Measurements from ENCODE around the gene CC2D1B. TPM values are rescaled to one million over a fixed set of nuclear protein-coding genes. Genes with fewer than 3 reads are reported as not detected.

The CC2D1B gene
- total RNA-seq, 1 experiment from 2014 or later: 24.3 TPM

DNA sequence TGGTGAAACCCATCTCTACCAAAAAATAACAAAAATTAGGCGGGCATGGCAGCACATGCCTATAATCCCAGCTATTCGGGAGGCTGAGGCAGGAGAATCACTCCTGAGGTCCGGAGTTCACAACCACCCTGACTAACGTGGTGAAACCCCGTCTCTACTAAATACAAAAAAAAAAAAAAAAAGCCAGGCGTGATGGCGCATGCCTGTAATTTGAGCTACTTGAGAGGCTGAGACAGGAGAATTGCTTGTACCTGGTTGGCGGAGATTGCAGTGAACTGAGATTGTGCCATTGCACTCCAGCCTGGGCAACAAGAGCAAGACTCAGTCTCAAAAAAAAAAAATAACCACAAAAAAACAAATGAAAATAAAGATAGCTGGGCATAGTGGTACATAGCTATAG lies 42.3 kb downstream of the CC2D1B start:
- no peak overlapping the region for H4K5ac ChIP-seq (ENCODE audit: insufficient read length, low read depth, low read length)
- H2BK12ac ChIP-seq (ENCODE audit: insufficient read length, low read depth, low read length): no peak overlapping the region
- H3K23me2 ChIP-seq (ENCODE audit: insufficient read length, low read depth, low read length, poor library complexity, severe bottlenecking): no peaks in the 10 kb centered on the region
- H3K27ac ChIP-seq (ENCODE audit: insufficient read length, low read depth, low read length): no peak overlapping the region
- H2BK5ac ChIP-seq (ENCODE audit: insufficient read length, low read length): no peak overlapping the region
- Mint-ChIP-seq H3K4me1 (peaks cover 10 to 11% of the 10 kb centered on the region in 2 experiments), H3K27ac (no peak overlapping the region; a peak in 1 of 7 replicates), H3K36me3 (ENCODE audit: insufficient read depth in 1 of 3, low read depth in 3 of 3) (peaks cover 0 to 10% (median 3%) of the 10 kb centered on the region in 3 experiments; a peak in 3 of 7 replicates), H3K9me3 (no peaks in the 10 kb centered on the region), H3K27me3 (ENCODE audit: low read depth) (no peaks in the 10 kb centered on the region), H3K4me3 (no peak overlapping the region)
- no peak for TF ChIP-seq CTCF (conservative IDR thresholded peaks at IDR 0.05)
- H3K27me3 ChIP-seq (ENCODE audit: insufficient read depth, low read length): no peaks in the 10 kb centered on the region
- no CpG with 5 or more reads among the region's 8 CpGs for WGBS (ENCODE audit: extremely low coverage, insufficient read length, low lambda C conversion rate)
- H3K79me2 ChIP-seq (ENCODE audit: insufficient read depth, low read length): no peaks in the 10 kb centered on the region
- H2BK15ac ChIP-seq (ENCODE audit: low read depth, low read length): no peak overlapping the region
- H3T11ph ChIP-seq (ENCODE audit: low read length): no peak overlapping the region
- H4K91ac ChIP-seq (ENCODE audit: insufficient read length, low read depth, low read length): no peak overlapping the region
- H3K4ac ChIP-seq (ENCODE audit: low read depth, low read length): no peak overlapping the region
- H2BK20ac ChIP-seq (ENCODE audit: low read depth, low read length, poor library complexity, severe bottlenecking): no peak overlapping the region
- no peak overlapping the region for H3K14ac ChIP-seq (ENCODE audit: insufficient read depth, low read length)
- no peak overlapping the region for H3K4me2 ChIP-seq (ENCODE audit: insufficient read depth, insufficient read length, low read length)
- H3K23ac ChIP-seq (ENCODE audit: insufficient read length, low read depth, low read length): no peak overlapping the region
- no peaks in the 10 kb centered on the region for H3K9me3 ChIP-seq (ENCODE audit: control insufficient read depth, low read depth, low read length)
- no peaks in the 10 kb centered on the region for H3K79me1 ChIP-seq (ENCODE audit: insufficient read depth, low read depth, low read length, poor library complexity, severe bottlenecking)
- no peak overlapping the region for H3K9ac ChIP-seq (ENCODE audit: extremely low read depth, insufficient read length, low read length)
- no peak overlapping the region for H2AK5ac ChIP-seq (ENCODE audit: insufficient read length, low read length)
- no peaks in the 10 kb centered on the region for H4K20me1 ChIP-seq (ENCODE audit: control insufficient read depth, insufficient read depth, insufficient read length)
- H2AFZ ChIP-seq (ENCODE audit: low read length): no peak overlapping the region
- no peak overlapping the region for H2BK120ac ChIP-seq (ENCODE audit: low read depth, low read length, poor library complexity, severe bottlenecking)
- no peak overlapping the region for H4K8ac ChIP-seq (replicated peaks; ENCODE audit: insufficient read length, low read depth, low read length)
- DNase-seq: no peak
- peaks cover 3% of the 10 kb centered on the region; the same call in 1 of the 2 replicates for H3K4me1 ChIP-seq (ENCODE audit: insufficient read depth, low read length)
- no peak overlapping the region for H3K56ac ChIP-seq (ENCODE audit: insufficient read length, low read depth, low read length)
- H3K18ac ChIP-seq (ENCODE audit: insufficient read length, low read depth, low read length): no peak overlapping the region

All from H9 (cell line).